Fibroblast of villous mesenchyme (primary cell): ENCODE data around the gene LOXHD1. TPM values are rescaled to one million over a fixed set of nuclear protein-coding genes. Genes with fewer than 3 reads are reported as not detected.
A peak's percentile ranks its signal among the peaks of the same experiment; 100 is the strongest.

Experiments
- DNase-seq: peaks from one replicate; pipeline ENCODE4 v3.0.0-alpha.2; 2010; ENCODE audit warnings: low read depth
- H3K4me3 ChIP-seq: 2 replicates; pipeline ENCODE4 v1.5.1; 2011; ENCODE audit warnings: low read depth, mild to moderate bottlenecking, low read length
- total RNA-seq: library from RNA; depleted of rRNA; stranded (reverse); fragments of >200 nt; gene quantifications from 2 replicates; pipeline ENCODE4 v1.2.3, GENCODE V29; 2012
- TF ChIP-seq, protein P1 (sequence below): IDR thresholded peaks from 2 replicates; pipeline ENCODE4 v1.5.1; 2012; ENCODE audit warnings: low read depth, mild to moderate bottlenecking, low read length; ENCODE audit not compliant: insufficient read depth

Gene LOXHD1
- total RNA-seq, 1 donor = not detected

DNA sequence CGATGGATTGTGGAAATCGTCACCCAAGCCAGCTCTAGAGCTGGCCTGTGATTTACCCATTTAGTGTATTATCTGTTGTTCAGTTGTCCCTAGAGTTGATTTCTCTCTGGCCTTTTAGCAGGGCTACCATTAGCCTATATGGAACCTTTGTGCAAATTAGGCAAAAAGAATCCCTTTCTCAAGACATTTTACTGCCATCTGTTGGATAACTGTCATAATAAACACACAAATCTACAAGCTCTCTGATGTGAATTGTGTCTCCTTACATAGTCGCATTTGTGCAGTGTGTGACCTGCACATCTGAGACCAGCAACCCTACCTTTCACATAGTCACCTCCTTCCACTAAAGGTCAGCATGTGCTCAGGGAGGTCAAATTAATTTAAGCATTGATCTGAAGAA, 34.0 kb downstream of the LOXHD1 start:
- TF ChIP-seq, protein P1, sequence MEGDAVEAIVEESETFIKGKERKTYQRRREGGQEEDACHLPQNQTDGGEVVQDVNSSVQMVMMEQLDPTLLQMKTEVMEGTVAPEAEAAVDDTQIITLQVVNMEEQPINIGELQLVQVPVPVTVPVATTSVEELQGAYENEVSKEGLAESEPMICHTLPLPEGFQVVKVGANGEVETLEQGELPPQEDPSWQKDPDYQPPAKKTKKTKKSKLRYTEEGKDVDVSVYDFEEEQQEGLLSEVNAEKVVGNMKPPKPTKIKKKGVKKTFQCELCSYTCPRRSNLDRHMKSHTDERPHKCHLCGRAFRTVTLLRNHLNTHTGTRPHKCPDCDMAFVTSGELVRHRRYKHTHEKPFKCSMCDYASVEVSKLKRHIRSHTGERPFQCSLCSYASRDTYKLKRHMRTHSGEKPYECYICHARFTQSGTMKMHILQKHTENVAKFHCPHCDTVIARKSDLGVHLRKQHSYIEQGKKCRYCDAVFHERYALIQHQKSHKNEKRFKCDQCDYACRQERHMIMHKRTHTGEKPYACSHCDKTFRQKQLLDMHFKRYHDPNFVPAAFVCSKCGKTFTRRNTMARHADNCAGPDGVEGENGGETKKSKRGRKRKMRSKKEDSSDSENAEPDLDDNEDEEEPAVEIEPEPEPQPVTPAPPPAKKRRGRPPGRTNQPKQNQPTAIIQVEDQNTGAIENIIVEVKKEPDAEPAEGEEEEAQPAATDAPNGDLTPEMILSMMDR = no peak
- no peak overlapping the region for H3K4me3 ChIP-seq
- DNase-seq = peak; percentile 6

DNA sequence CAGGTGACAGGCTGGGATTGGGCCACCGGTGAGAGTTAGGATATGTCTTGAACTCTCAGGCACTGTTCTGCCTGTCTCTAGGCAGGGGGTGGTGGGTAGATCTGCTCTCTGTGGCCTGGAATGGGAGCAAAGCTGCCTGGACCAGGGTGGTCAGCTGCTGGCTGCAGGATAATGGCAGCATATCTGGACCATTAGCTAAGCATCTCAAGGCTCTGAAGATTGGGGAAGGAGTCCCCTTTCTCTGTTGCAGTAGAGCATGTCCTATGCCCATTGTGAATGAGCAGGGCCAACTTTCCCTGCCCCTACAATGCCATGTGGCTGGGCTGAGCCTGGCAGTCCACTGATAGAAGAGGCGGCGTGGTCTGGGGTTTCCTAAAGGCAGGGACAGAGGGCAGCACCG, 34.6 kb downstream of the LOXHD1 start:
- TF ChIP-seq, protein P1 = no peak
- DNase-seq = no peak
- H3K4me3 ChIP-seq = no peak overlapping the region

DNA sequence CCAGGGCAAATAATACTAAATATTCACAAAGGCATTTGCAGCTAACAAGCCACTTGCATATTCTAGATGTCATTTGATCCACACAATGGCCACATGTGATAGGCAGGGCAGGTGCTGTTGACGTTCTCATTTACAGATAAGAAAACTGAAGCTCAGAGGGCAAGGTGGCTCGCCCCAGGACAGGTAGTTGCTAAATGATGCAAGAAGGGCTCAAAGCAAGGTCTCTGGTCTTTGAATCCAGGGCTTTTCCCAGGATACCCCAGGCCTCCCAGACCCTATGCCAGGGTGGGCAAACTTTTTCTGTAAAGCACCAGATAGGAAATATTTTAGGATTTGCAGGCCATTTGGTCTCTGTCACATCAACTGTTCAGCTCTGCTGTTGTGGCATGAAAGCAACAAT, 35.1 kb downstream of the LOXHD1 start:
- no peak overlapping the region for H3K4me3 ChIP-seq
- TF ChIP-seq, protein P1 = no peak
- no peak for DNase-seq

DNA sequence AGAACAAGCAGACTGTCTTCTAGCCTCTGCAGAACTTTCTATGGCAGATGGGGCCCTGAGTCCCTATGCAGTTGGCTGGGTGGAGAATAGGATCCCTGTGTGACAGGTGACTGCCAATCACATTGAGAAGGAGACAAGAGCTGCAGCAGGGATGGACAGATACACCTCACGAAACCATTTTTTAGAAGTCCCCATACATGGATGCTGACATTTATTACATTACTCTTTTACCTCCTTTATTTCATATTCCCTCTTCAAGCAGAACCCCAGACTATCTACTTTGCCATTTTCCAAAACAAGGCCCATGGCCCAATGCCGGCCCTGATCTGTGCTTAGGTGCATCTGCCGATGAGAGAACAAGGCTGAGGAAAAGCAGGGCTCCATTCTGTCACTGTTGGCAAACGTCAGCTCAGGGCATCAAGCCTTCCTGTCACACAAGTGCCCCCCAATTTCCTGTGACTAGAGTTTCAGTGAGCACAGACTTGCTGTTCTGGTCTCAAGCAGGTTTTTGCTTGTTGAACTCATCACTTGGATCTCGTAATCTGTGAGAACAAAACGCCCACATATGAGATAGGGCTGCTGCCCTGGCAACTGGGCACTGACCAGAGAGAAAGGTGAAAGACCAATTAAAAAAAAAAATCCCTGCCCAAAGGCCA, 35.8 kb downstream of the LOXHD1 start:
- TF ChIP-seq, protein P1 = no peak
- no peak overlapping the region for H3K4me3 ChIP-seq
- DNase-seq = no peak

DNA sequence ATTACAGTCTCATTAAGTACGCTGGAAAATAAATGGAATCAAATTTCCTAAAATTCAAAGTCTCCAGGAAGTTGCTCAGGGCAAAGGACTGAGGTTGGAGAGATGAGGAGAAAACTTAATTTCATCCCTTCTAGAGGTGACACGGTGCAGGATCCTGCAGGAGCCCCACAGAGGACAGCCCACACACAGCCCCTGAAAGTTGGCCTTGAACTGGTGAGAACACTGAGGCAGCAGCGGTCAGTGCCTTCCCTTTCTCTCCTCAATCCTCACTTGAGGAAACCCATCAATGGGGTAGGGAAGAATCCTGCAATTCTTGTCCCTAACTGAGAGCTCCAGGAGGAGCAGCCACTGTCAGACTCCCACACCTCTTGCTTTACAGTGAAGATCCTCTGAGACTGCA, 37.5 kb downstream of the LOXHD1 start:
- no peak overlapping the region for H3K4me3 ChIP-seq
- no peak for DNase-seq
- TF ChIP-seq, protein P1 = no peak

DNA sequence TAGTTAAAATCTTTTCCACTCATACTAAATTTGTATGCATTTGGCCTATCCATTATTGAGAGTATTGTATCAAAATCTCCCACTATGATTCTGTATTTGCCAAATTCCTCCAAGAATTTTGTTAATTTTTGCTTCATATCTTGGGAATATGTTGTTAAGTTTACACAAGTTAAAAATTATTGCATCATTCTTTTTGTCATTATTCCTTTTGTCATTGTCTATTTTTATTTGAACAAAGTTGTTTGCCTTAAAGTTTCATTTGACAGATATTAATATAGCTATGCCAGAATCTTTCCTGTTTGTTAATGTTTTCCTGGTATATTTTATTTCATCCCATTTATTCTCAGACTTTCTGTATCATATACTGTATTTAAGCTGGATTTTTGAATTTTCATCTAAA, 41.3 kb downstream of the LOXHD1 start:
- DNase-seq = no peak

More for the DNA sequence above, 41.3 kb downstream of the LOXHD1 start:
- TF ChIP-seq, protein P1 = no peak
- no peak overlapping the region for H3K4me3 ChIP-seq
